ENCODE measurements around the gene AFMID. TPM values are rescaled to one million over a fixed set of nuclear protein-coding genes. Genes with fewer than 3 reads are reported as not detected.

Gene AFMID
- total and polyA plus RNA-seq, 9 of the 15 experiments (the other 6 are each of a cell fraction or from before 2014, with no cell fraction given) = 62.1 to 188 (median 74.4) TPM

DNA sequence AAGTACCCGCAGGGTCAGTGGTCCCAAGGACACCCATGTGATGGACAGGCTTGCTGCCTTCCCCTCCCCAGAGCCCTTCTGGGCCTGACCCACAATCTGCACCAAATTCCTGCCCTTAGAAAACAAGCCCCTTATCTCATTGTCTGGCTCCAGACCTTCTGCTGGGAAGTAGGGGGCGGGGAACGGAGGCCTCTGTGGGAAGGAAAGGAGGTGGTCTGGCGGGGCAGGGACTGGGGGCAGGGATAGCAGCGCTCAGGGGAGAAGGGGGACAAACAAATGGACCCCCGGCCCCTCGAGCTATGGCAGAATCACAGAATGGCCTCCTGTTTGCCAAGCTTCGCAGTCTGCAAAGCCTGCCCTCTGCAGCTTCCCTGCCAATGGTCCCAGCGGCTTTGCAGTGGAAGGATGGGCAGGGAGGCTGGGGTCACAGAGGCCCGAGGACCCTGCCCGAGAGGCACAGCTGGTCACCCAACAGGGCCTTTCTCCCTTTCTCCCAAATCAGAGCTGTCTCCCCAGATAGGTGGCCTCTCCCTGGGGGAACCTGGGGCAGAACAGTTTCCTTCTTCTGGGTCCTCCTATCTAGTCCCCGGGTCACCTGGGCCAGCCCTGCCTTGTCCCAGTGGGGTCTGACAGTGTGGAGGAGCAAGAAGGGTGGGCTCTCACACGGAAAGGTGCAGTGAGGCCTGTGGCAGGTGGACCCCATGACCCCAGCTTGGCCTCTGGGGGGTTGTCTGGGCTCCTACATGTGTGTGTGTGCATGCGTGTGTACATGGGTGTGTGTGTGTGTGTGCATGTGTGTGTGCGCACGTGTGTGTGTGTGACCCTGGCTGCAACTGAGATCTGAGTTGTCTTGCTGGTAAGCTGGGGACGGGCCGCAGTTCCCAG is 69.8 kb downstream of the AFMID start (continued):
- TF ChIP-seq ATF6 (CRISPR knock-in tag; IDR thresholded peaks at IDR 0.05) (no peak), TCF3 (CRISPR knock-in tag; IDR thresholded peaks at IDR 0.05) (peak; percentile 26; the same call in 1 of the 2 replicates), ELF2 (CRISPR knock-in tag; IDR thresholded peaks at IDR 0.05) (0 out of 2 replicates have a peak, but pooled peaks have one; percentile 20), MAZ (CRISPR knock-in tag; conservative IDR thresholded peaks at IDR 0.05 in 1 of 2, IDR thresholded peaks at IDR 0.05 in 1 of 2) (no peak; a peak in 2 of 4 replicates), HMBOX1 (IDR thresholded peaks at IDR 0.05) (no peak), STAT5B (CRISPR knock-in tag; IDR thresholded peaks at IDR 0.05) (no peak), ID3 (CRISPR knock-in tag; IDR thresholded peaks at IDR 0.05) (no peak), ID3 (tag; IDR thresholded peaks at IDR 0.05) (no peak), THRB (CRISPR knock-in tag; conservative IDR thresholded peaks at IDR 0.05) (no peak), ZNF589 (CRISPR knock-in tag; IDR thresholded peaks at IDR 0.05; ENCODE audit: low read depth) (no peak), SOX6 (IDR thresholded peaks at IDR 0.05) (peak; percentile 38), ZNF592 (IDR thresholded peaks at IDR 0.05) (peak; percentile 68), EWSR1 (IDR thresholded peaks at IDR 0.05; ENCODE audit: borderline replicate concordance, low read depth, partially characterized antibody) (no peak)
- TF ChIP-seq, protein P1, sequence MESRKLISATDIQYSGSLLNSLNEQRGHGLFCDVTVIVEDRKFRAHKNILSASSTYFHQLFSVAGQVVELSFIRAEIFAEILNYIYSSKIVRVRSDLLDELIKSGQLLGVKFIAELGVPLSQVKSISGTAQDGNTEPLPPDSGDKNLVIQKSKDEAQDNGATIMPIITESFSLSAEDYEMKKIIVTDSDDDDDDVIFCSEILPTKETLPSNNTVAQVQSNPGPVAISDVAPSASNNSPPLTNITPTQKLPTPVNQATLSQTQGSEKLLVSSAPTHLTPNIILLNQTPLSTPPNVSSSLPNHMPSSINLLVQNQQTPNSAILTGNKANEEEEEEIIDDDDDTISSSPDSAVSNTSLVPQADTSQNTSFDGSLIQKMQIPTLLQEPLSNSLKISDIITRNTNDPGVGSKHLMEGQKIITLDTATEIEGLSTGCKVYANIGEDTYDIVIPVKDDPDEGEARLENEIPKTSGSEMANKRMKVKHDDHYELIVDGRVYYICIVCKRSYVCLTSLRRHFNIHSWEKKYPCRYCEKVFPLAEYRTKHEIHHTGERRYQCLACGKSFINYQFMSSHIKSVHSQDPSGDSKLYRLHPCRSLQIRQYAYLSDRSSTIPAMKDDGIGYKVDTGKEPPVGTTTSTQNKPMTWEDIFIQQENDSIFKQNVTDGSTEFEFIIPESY (CRISPR knock-in tag; IDR thresholded peaks at IDR 0.05) = no peak
